GM12875 (cell line): ENCODE data around the gene PRKAR1B.
"Not testable (repeated sequence)": the region's sequence is repeated elsewhere in the genome, so short reads cannot be mapped to it uniquely, and the experiment has no call there.

Experiments
- H3K4me3 ChIP-seq: one replicate; pipeline ENCODE4 v1.5.1; 2011; ENCODE audit warnings: low read depth, low read length, control low read depth
- CTCF ChIP-seq: IDR thresholded peaks from 2 replicates; pipeline ENCODE4 v1.5.1; 2011; ENCODE audit warnings: low read depth, mild to moderate bottlenecking, control low read depth, inconsistent platforms, low read length, moderate library complexity, borderline replicate concordance; ENCODE audit not compliant: insufficient read depth

Gene PRKAR1B

GRCh38 chr7:745431-746154, 18.5 kb upstream of the PRKAR1B start:
- H3K4me3 ChIP-seq = no peak overlapping the region

GRCh38 chr7:744854-745430, 17.9 kb upstream of the PRKAR1B start:
- no peak for TF ChIP-seq CTCF
- H3K4me3 ChIP-seq = no peak overlapping the region

More at GRCh38 chr7:745431-746154, 18.5 kb upstream of the PRKAR1B start:
- no peak for TF ChIP-seq CTCF

- H3K4me3 ChIP-seq = not testable (repeated sequence)
Measured at GRCh38 chr7:744128-744520, 17.0 kb upstream of the PRKAR1B start.

GRCh38 chr7:743341-744127, 16.5 kb upstream of the PRKAR1B start:
- H3K4me3 ChIP-seq = not testable (repeated sequence)

- H3K4me3 ChIP-seq = no peak overlapping the region
- no peak for TF ChIP-seq CTCF
Measured at GRCh38 chr7:742791-743190, 15.7 kb upstream of the PRKAR1B start.

GRCh38 chr7:741850-742249, 14.8 kb upstream of the PRKAR1B start:
- H3K4me3 ChIP-seq = no peak overlapping the region
- no peak for TF ChIP-seq CTCF

GRCh38 chr7:741191-741671, 14.2 kb upstream of the PRKAR1B start:
- no peak for TF ChIP-seq CTCF
- no peak overlapping the region for H3K4me3 ChIP-seq
